HuH-7 (cell line): ENCODE results near the gene STK32C.

Experiments used
- DNase-seq: peaks from one replicate; pipeline ENCODE4 v3.0.0; 2011; ENCODE audit warnings: low spot score

Gene STK32C

DNA sequence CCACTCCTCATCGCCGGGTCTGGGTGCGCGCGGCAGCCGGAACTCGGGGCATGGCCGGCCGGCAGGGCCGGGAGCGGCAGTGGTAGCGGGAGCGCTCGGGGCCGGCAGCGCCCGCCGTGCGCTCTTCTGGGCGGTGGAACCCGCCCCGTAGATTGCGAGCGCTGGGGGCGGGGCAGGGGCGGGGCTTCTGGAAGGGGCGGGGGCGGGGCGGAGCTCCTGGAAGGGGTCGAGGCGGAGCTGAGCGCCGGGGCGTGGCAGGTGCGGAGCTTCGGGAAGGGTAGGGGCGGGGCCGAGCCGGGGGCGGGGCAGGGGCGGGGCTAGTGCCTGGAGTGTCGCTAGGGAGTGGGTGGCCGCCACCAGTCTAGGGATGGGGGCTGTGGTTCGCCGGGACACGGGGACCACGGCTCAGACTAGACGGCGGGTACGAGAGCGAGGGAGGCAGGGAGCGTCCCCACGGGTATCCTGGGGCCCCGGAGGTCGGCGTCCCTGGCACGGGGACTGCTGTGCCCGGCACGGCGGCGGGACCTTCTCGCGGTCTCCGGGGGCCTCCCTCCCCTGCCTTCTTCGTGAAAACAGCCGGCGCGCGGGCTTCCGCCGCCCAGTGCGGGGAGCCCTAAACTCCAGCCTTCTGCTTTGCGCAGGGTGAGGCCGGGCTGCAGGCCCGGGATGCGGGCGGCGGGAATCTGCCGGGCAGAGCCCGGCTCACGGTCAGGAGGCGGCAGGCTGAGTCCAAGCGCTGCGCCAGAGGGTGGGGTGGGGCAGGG is at the start of gene STK32C:
Gene STK32C, minus strand, starts transcription at position 128 of the 764 bp plus-strand sequence. Its CDS starts 117 bp downstream, at position 11.
- DNase-seq, result peak; percentile 97

DNA sequence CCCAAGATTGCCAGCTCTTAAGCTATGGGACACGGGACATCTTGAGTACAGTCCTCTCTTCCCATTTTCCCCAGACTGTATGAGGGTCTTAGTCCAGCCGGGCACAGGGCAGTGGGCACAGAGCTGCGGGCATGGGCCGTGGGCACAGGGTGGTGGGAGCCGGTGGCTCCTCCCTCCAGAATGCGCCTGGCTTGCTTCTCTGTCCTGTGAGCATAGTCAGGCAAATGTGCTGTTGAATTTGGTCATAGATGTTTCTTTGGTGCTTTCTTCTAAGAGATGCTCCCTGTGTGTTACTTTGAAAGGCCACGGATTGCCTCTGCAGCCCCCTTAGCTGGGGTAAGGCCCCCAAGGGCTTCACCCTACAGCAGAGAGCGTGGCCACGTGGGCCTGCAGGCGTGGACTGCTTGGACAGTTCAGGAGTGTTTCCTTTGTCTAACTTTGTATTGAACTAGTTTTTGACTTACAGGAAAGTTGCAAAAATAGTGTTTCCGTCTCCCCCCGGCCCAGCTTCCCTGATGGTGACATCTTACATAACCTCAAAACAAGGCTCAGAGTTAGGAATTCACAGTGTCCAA is 49.0 kb upstream of the STK32C start:
- DNase-seq, result no peak

DNA sequence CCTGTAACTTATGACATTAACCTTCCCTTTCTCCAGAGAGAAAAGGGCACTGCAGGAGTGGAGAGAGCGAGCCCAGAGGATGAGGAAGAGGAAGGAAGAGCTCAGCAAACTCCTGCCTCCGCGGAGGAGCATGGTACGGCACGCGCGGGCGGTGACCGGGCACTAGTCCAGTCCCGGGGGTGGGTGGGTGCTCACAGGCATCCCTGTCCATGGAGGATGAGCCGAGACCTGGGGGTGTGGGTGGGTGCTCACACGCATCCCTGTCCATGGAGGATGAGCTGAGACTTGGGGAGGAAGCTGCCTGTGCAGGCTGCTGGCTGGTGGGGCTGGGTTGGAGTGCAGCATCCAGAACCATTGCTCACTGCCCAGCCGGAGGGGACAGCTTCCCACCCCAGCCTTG is 48.0 kb upstream of the STK32C start:
- no peak for DNase-seq

DNA sequence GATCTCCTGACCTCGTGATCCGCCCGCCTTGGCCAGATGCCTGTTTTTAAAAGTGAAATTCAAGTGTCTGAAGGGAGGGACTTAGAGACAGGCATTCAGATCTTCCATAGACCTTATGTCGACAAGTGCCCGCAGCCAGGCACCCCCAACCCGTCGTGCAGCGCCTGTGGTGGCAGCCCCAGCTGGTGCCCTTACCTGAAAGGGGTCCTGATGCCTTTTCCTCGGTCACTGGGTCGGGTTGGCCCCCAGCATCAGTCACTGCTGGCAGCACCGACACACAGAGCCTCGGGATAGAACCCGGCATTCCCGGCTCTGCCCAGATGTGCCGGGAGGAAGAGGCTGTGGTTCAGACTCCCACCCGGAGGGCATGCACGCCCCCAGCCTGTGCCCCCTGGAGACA is 47.5 kb upstream of the STK32C start:
- DNase-seq, result no peak

DNA sequence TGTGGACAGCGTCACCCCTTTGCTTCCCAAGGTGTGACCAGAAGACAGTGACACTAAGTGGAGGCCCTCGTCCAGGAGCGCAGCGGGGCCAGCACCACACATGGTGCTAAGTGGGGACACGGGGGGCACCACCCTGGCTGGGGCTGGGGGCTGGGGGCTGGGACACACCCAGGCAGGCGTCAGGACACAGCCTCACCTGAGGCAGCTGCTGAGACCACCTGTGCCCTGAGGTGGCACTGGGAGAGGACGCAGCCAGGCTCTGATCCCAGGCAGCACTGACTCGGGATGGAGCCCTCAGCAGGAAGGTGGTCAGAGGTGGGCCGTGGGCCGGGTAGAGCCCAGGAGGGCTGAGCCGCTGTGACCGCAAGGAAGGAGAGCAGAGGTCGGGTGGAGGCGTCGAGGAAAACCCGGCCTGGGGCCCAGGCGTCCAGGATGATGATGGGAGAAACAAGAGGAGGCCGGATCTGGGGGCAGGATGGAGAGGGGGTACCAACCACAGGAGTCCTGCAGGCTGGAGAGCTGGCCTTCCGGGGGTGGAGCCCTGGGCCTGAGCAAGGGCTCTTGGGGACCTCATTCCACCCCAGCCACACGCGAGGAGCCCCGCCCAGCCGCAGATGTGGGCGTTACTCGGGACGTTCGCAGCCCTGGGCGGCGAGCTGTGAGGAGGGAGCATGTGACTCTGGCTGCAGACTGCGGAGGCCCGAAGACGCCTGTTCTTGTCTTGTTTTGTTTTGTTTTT is 46.8 kb upstream of the STK32C start:
- DNase-seq, result no peak

DNA sequence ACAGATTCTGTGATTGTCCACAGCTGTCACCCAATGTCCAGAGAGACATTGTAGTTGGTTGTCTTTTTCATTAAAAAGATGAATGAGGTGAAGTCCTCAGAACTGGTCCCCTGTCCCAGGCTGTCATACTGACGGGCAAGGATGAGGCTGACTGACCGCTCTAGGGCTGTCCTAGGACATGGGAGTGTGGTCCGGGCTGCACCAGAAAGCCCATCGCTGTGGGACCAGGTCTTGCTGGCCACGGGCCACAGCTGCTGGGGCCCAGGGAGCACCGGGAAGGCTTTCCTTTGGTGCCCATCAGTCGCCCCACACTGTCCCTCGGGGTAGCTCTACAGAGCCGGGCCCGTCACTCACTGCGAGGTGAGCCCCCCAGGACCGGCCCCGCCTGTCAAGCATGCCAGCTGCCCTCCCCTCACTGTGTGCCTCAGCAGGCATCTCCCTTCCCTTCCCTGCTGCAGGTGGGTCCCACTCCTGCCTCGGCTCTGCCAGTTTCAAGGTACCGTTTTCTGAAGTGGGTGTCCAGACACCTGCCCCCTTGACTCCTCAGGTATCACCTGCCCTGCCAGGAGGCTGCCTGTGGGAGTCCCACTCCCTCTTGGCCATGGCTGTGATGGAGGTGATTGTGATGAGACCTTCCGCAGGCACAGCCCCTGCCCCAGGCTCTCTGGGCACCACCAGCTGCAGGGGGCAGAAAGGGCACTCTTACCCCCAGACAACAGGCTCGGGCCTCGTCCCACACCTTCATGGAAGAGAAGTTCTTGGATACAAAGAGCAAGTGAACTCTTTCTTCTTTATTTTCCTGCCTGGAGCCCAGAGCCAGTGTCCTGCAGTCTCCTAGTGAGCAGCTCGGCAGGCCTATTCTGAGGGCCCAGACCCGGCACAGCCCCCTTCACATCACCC is 46.0 kb upstream of the STK32C start:
- no peak for DNase-seq

DNA sequence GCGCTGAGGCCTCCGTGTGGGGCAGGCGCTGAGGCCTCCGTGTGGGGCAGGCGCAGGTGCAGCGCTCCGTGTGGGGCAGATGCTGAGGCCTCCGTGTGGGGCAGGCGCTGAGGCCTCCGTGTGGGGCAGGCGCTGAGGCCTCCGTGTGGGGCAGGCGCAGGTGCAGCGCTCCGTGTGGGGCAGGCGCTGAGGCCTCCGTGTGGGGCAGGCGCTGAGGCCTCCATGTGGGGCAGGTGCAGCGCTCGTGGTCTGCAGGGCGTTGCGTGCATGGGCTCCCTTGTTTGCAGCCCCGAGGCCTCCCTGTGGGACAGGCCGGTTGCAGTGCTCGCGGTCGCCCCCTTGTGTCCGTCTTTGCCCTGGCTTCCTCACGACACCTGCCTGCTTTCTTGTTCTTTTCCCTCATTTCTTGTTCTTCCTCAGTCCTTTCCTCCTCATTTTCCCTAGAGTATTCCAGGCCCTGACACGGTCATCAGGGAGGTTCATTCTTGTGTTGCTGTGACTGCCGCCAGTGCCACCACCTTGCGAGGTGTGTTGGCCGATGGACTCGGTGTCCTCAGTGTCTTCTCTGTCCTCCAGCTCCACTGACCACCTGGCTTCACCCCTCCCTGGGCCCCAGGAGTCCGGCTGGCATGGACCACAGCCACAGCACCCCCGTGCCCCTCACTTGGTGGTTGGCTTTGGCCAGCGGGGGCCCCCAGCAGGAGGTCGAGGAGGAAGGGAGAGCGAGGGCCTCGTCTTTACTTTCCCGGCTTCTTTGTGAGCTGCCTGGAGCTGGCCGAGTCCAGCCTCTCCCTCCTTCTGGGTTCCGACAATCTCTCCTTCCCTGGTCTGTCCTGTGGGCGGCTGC is 44.9 kb upstream of the STK32C start:
- peak; percentile 92 for DNase-seq

DNA sequence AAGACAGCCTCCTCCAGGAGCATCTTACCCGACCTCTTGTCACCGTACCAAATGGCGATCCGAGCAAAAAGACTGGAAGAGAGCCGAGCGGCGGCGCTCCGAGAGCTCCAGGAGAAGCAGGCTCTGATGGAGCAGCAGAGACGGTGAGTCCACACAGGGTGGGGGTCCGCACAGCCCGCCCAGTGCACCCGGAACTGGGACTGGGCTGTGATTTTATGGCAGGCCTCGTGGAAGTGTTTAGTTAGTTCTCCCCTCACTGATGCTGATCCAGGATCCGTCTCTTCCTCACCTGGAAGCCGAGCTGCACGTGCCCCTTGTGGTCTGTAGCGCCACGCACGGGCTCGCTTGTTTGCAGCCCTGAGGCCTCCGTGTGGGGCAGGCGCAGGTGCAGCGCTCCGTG is 43.9 kb upstream of the STK32C start:
- DNase-seq, result no peak

DNA sequence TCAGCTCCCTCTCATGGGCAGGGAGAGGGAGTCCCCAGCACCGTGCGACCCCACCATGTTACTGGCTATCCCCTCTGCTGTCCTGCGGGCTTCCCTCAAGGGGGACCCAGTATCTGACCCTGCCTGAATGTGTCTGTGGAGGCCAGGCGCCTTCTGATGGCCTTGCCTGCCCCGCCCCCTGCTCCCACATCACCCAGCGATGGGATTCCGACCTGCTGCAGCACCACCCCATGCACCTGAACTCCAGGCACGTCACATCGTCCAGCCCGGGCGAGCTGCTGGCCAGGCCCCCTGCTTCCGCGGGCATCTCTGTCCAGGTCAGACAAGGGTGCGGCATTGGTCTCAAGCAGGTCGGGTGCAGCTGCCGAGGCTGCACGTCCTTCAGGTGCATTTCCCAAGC is 43.2 kb upstream of the STK32C start:
- no peak for DNase-seq

DNA sequence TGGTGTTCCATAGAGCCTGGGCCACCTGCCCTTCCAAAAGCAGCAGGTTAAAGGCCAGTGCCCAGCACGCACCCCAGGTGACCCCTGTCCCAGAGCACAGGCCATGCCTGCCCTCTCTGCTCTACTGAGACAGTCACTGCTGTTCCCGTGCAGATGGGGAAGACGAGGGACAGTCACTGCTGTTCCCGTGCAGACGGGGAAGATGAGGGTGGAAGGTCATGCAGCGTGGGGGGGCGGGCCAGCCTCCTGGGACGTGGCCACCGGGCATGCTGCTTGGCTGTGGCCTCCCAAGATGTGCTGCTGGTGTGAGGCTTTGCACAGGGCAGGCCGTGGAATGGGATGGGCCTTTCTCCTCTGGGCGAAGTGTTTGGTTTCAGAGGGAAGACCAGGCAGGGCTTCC is 42.6 kb upstream of the STK32C start:
- no peak for DNase-seq

DNA sequence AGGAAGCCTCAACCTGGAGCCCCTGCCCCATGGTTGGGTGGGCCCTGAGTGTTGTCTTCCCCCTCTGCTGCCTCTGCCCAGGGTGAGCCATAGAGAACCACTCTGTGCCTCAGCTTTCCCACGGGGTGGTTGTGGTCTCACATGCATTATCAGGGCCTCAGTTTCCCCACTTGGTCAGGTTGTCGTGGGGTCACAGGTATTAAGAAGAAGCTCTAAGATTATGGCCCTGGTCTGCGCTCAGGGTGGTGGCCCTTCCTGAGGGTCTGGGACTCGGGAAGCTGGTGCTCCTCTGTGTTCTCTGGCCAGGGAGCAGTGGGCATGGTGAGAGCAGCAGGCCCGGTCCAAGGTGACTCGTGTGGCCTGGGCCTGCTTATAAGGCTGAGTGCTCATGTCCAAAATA is 42.0 kb upstream of the STK32C start:
- no peak for DNase-seq

DNA sequence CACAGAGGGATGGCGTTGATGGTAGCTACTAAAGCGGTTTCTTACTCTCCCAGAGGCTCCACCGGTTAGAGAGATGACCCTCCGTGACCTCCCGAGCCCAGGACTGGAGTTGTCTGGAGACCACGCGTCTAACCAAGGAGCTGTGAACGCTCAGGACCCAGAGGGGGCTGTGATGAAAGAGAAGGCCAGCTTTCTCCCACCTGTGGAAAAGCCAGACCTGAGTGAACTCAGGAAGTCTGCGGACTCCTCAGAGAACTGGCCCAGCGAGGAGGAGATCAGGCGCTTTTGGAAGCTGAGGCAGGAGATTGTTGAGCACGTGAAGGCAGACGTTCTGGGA is 40.1 kb upstream of the STK32C start:
- DNase-seq, result no peak

DNA sequence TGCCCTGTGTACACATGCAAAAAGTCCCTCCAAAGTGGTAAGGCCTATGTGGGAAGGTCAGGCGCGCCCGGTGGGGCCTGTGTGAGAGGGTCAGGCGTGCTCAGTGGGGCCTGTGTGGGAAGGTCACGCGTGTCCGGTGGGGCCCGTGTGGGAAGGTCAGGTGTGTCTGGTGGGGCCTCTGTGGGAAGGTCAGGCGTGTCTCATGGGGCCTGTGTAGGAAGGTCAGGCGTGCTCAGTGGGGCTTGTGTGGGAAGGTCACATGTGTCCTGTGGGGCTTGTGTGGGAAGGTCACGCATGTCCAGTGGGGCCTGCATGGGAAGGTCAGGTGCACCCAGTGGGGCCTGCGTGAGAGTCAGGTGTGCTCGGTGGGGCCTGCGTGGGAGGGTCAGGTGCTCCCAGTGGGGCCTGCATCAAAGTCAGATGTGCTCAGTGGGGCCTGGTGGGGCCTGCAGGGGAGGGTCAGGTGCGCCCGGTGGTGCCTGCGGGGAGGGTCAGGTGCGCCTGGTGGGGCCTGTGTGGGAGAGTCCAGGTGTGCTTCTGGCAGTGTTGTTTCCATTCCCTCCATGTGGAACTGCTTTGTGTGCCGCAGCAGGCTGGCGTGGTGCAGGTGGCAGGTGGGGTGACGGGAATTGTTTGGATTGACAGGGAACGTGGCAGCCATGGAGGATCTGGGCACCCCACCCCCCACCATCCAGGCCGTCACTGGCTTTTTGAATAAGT is 39.6 kb upstream of the STK32C start:
- no peak for DNase-seq

DNA sequence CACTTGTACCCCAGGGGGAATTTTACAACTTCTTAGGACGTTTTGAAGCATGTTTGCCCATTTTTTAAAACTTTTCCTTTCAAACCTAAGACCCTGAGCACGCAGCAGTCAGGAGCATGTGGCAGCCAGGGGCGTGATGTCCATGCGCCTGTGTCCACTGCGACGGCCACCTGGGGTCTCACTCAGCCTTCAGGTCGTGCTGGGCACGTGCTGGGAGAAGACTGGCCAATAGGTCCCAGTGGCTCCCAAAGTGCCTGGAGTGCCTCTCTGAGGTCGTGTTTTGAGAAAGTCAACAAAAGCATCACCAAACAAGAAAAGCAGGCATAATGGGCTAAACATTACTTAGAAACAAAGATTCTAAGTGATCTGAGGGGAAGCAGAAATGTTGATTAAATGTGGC is 39.1 kb upstream of the STK32C start:
- DNase-seq, result no peak

DNA sequence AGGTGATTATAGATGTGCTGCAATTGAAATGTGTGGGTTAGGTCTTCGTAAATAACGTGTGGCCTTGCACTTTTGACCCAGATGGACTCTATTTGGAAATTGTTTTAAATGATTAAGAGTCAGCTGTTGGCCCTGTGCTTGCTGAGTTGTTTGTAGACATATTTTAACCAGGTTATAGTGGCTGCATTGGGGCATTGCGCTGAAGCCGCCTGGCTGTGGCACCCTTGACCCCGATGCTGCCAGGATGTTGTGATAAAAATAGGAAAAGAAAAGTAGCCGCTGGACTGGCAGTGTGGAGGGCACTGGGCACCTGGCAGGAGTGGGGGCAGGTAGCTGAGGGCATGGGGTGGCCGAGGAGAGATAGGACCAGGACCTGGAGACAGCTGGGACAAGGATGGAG is 37.6 kb upstream of the STK32C start:
- DNase-seq, result no peak

DNA sequence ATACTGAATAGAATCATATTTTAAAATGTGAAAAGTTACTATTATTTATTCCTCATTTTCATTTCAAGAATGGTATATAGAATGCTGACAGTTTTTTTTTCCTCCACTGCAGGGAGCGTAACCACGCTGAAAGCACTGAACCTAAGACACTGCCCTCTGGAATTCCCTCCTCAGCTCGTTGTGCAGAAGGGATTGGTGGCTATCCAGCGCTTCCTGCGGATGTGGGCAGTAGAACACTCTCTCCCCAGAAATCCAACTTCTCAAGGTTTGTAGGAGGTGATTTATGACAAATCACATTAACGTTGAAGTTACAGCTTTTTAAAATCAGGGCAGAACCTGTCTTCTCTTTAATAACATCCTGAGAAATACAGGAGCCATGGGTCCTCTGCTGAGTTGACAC is 36.6 kb upstream of the STK32C start:
- no peak for DNase-seq

DNA sequence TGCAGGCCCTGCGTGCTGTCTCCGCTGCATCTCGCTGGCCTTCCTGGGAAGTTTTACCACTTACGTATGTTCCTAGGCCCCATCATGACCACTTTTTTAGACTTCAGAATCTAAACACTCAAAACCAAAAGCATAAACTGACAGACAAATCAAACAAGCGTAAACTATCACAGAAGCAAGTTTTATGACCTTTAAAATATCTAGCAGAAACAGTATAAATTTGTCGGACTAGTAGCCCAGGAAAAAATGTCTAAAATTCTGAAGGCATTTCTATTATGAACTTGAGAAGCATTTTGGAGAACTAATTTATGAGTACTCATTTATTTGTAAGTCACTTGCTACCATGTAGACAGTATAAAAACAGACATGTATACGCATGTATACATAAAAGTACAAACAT is 34.8 kb upstream of the STK32C start:
- no peak for DNase-seq

DNA sequence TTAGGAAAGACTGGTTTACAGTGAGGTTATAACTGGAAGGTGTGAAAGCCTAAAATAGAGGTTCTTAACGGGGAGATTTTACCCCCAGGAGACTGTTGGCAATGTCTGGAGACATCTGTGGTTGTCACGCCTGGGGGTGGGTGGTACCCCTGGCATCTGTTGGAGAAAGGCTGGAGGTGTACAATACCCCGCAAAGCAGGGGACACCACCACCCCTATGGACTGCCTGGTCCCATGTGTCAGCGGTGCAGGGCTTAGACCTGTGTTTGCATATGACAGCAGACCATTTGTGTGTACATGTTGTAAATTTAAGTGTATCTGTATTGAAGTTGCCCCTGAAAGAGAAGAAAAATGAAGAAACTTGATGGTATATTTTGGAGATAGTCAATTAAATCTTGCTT is 34.0 kb upstream of the STK32C start:
- no peak for DNase-seq

DNA sequence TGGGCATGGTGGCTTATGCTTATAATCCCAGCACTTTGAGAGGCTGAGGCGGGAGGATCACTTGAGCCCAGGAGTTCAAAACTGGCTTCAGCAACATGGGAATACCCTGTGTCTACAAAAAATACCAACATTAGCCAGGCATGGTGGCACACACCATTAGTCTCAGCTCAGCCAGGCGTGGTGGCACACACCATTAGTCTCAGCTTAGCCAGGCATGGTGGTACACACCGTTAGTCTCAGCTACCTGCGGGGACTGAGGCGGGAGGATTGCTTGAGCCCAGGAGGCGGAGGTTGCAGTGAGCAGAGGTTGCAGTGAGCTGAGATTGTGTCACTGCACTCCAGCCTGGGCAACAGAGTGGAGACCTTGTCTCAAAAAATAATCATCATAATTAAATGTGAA is 33.3 kb upstream of the STK32C start:
- no peak for DNase-seq

DNA sequence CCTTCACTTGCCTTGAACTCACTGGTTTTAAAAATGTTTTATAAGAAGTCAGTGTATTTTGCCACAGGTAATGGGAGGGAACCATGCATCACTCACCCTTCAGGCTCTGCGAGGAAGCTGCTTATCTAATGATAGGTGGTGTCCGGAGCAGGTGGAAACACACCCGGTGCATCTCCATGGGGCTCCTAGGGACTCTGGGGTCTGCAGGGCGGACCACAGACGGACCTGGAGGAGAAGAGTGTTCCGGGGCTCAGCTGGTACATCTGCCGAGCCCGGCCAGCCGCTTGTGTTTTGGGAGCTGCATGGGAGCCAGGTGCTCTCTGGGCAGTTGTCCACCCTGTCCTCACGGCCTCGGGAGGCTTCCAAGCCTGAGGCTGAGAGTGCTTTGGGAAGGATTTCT is 31.5 kb upstream of the STK32C start:
- DNase-seq, result no peak

DNA sequence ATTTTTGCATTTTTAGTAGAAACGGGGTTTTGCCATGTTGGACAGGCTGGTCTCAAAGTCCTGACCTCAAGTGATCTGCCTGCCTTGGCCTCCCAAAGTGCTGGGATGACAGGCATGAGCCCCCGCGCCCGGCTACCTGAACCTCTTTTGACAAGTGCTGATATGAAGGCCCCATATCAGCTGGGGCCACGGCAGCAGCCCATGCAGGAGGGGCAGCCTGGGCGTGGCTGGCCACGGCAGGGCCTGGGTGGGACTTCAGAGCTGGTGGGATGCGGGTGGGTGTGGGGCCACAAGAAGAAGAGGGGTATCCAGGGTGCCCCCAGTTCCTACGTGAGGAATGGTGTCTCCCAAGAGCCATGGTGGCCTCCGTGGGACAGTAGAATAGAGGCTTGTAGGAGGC is 31.1 kb upstream of the STK32C start:
- no peak for DNase-seq
